ENCODE measurements around the gene CHADL. TPM values are rescaled to one million over a fixed set of nuclear protein-coding genes. Genes with fewer than 3 reads are reported as not detected.
"Not testable (repeated sequence)": the region's sequence is repeated elsewhere in the genome, so short reads cannot be mapped to it uniquely, and the experiment has no call there.

Gene CHADL
- polyA plus RNA-seq, 1 experiment, result 0.70 TPM

DNA sequence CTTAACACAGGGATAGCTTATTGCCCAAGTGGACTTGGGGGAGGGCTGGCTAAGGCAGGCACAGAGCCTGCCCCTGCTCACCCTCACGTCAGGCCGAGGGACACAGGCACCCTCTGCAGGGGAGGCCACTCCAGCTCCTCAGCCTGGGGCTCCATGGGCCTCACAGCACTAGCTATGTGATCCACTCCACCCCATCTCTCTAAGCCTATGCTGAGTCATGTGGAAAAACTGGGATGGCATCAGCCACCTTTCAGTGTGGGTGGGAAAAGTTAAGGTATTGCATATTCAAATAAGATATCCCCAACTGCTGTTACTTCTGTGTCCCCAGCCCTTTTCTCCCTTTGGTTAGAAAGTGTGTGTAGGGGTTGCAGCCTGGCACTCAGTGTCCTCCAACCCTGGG lies 23.0 kb upstream of the CHADL start:
- Histone ChIP-seq H3K4me3 (ENCODE audit: low read depth, low read length) (no peak overlapping the region), H3K36me3 (ENCODE audit: control insufficient read depth, insufficient read depth, low read length) (peaks cover 59% of the 10 kb centered on the region), H3K27me3 (ENCODE audit: control insufficient read depth, insufficient read depth, low read length) (no peaks in the 10 kb centered on the region)
- ChIA-PET CTCF (interaction anchor here (1.4 kb wide), 1 partner anchor 11 kb away, joined by 3 read pairs; no protein-coding TSS in a partner anchor), POLR2A (no interaction called here)
- TF ChIP-seq CTCF (IDR thresholded peaks at IDR 0.05; ENCODE audit: insufficient read depth, low read depth, low read length), result no peak
- no peak for DNase-seq (ENCODE audit: low read depth)

DNA sequence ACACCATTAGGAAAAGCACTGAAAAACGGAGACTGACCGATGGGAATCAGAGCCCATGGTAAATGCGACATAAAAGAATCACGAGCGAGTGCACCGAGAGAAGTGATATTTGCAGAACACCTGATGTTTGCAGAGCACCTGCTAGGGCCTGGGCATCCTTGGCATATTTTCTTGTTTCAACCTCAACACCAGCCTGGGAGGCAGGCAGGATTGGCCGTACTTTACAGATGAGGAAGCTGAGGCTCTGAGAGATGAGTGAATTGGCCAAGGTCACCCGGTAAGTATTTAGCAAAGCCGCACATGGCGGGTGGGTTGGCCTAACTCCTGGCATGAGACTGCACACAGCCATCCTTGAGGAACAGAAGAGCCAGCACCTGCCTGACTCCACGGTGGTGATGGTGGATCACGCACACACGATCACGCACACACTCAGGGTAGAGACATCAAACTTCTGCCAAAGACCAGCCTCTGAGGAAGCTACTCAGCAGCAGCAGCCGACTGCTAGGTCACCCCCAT lies 21.6 kb upstream of the CHADL start:
- peaks cover 58% of the 10 kb centered on the region for H3K36me3 ChIP-seq (ENCODE audit: control insufficient read depth, insufficient read depth, low read length)
- CTCF ChIA-PET, result interaction anchor here (0.6 kb wide), 1 partner anchor 37 kb away, joined by 3 read pairs; no protein-coding TSS in a partner anchor
- TF ChIP-seq CTCF (IDR thresholded peaks at IDR 0.05; ENCODE audit: insufficient read depth, low read depth, low read length), result no peak

DNA sequence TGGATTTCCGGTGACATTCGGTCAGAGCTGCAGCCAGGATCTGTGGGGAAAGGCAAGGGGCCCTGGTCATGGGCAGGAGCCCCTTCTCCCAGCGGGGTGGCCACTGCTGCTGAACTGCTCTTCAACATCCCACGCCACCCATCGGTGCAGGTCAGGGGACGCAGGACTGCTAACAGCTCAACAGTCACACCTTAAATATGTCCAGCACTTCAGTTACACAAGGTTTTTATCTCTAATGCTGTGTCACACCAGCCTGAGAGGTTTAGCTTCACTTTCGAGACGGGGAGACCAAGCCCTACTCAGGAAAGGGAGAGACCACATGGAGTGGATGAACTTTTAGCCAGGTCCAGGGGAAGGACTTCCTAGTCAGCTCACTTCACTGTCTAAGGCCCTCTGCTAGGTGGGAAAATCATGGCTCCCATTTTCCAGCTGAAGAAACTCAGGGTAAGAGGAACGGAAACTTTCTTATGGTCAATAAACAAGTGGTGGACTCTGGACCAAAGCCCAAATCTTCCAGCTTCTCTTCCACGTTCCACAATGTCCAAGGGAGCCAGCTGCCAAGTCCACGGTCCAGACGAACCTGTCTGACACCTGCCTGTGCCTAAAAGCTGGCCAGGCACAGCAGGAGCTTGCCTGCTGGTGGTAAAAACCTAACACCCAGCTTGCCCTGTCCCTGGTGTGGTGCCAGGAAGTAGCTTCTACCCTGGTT lies 21.0 kb upstream of the CHADL start:
- no peak for TF ChIP-seq CTCF (IDR thresholded peaks at IDR 0.05; ENCODE audit: insufficient read depth, low read depth, low read length)
- Histone ChIP-seq H3K27me3 (ENCODE audit: control insufficient read depth, insufficient read depth, low read length) (no peaks in the 10 kb centered on the region), H3K36me3 (ENCODE audit: control insufficient read depth, insufficient read depth, low read length) (peaks cover 57% of the 10 kb centered on the region), H3K4me3 (ENCODE audit: low read depth, low read length) (no peak overlapping the region)
- CTCF ChIA-PET, result interaction anchor here (0.6 kb wide), 1 partner anchor 38 kb away, joined by 3 read pairs; no protein-coding TSS in a partner anchor
- POLR2A ChIA-PET, result no interaction called here
- no peak for DNase-seq (ENCODE audit: low read depth)

More for the DNA sequence above, 21.6 kb upstream of the CHADL start:
- POLR2A ChIA-PET, result no interaction called here
- Histone ChIP-seq H3K27me3 (ENCODE audit: control insufficient read depth, insufficient read depth, low read length) (no peaks in the 10 kb centered on the region), H3K4me3 (ENCODE audit: low read depth, low read length) (no peak overlapping the region)
- DNase-seq (ENCODE audit: low read depth), result no peak

DNA sequence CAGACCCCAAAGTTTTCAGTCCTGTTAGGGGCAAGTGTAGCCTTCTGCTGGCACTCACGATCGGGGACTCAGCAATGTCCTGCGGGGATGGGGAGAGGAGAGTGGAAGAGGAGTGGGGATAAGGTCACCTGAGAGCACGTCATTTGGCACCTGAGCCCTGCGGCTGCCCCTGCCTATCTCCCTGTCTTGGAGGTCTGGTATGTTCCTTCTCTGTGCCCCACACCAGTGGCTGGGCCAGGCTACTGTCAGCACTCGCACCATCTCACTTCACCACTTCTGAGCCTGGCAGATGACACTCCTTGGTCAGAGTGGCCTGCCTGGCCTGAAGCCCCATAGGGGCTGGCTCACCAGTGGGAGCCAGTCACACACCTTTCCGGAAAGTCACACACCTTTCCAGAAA lies 20.1 kb upstream of the CHADL start:
- CTCF ChIA-PET, result no interaction called here
- Histone ChIP-seq H3K27me3 (ENCODE audit: control insufficient read depth, insufficient read depth, low read length) (no peaks in the 10 kb centered on the region), H3K36me3 (ENCODE audit: control insufficient read depth, insufficient read depth, low read length) (peaks cover 63% of the 10 kb centered on the region), H3K4me3 (ENCODE audit: low read depth, low read length) (no peak overlapping the region)
- DNase-seq (ENCODE audit: low read depth), result no peak
- POLR2A ChIA-PET, result no interaction called here
- no peak for TF ChIP-seq CTCF (IDR thresholded peaks at IDR 0.05; ENCODE audit: insufficient read depth, low read depth, low read length)

- not testable (repeated sequence) for DNase-seq (ENCODE audit: low read depth); H3K4me3 ChIP-seq (ENCODE audit: low read depth, low read length); H3K27me3 ChIP-seq (ENCODE audit: control insufficient read depth, insufficient read depth, low read length)
- POLR2A ChIA-PET, result interaction anchor here (0.6 to 0.7 kb wide), 2 partner anchors 17 to 117 kb away, joined by 3 to 6 read pairs; no protein-coding TSS in a partner anchor
- H3K36me3 ChIP-seq (ENCODE audit: control insufficient read depth, insufficient read depth, low read length), result peaks cover 60% of the 10 kb centered on the region
- CTCF ChIA-PET, result interaction anchor here (0.7 kb wide), 1 partner anchor 258 kb away, joined by 4 read pairs; no protein-coding TSS in a partner anchor
Observed at GRCh38 chr22:41259756-41260155, 19.0 kb upstream of the CHADL start.
